ENCODE results near the gene ZNF280B.

GRCh38 chr22:22515890-22516289 lies 7.3 kb upstream of the ZNF280B start:
- no peak for TF ChIP-seq CTCF (IDR thresholded peaks at IDR 0.05)
- TF ChIP-seq POLR2A (IDR thresholded peaks at IDR 0.05), result no peak
